ENCODE data around the gene PLEKHG2. TPM values are rescaled to one million over a fixed set of nuclear protein-coding genes. Genes with fewer than 3 reads are reported as not detected.

Gene PLEKHG2
- total and polyA plus RNA-seq, 4 donors: 2.1 to 4.5 (median 3.0) TPM

- no peak for TF ChIP-seq RAD21 (IDR thresholded peaks at IDR 0.05)
- no peak for TF ChIP-seq ZBTB33 (IDR thresholded peaks at IDR 0.05)
- TF ChIP-seq HNF4G (IDR thresholded peaks at IDR 0.05): no peak
Observed at GRCh38 chr19:39416152-39417120, 4.0 kb downstream of the PLEKHG2 start (continued).

GRCh38 chr19:39417463-39418181 lies 5.2 kb downstream of the PLEKHG2 start:
- 93% methylated on average over 30 of the region's 30 CpGs for WGBS
- Histone ChIP-seq H3K27me3 (ENCODE audit: control insufficient read depth in 4 of 4, insufficient read depth in 4 of 4, low read length in 3 of 4) (no peaks in the 10 kb centered on the region), H3K9me3 (ENCODE audit: control insufficient read depth in 4 of 4, low read length in 3 of 4) (no peaks in the 10 kb centered on the region), H3K4me3 (ENCODE audit: low read depth in 1 of 3, low read length in 3 of 3) (no peak overlapping the region), H3K9ac (ENCODE audit: low read depth in 1 of 2, low read length in 2 of 2) (no peak overlapping the region), H3K36me3 (ENCODE audit: control insufficient read depth in 4 of 4, insufficient read depth in 3 of 4, low read depth in 1 of 4, low read length in 3 of 4) (peaks cover 0 to 2% (median 0%) of the 10 kb centered on the region in 4 donors), H3K27ac (ENCODE audit: low read depth in 1 of 2, low read length in 2 of 2) (no peak overlapping the region), H3K4me1 (ENCODE audit: control insufficient read depth in 4 of 4, insufficient read depth in 4 of 4, low read length in 3 of 4) (peaks cover 0 to 11% (median 3%) of the 10 kb centered on the region in 4 donors)
- no peak for TF ChIP-seq HNF4A (conservative IDR thresholded peaks at IDR 0.05)
- no peak for TF ChIP-seq ATF3 (IDR thresholded peaks at IDR 0.05)
- no peak for TF ChIP-seq RAD21 (IDR thresholded peaks at IDR 0.05)
- TF ChIP-seq SP1 (IDR thresholded peaks at IDR 0.05): no peak
- TF ChIP-seq ZBTB33 (IDR thresholded peaks at IDR 0.05): no peak
- TF ChIP-seq YY1 (IDR thresholded peaks at IDR 0.05): no peak
- no peak for TF ChIP-seq JUND (IDR thresholded peaks at IDR 0.05)
- TF ChIP-seq HNF4G (IDR thresholded peaks at IDR 0.05): no peak
- TF ChIP-seq MAX (IDR thresholded peaks at IDR 0.05): no peak
- no peak for TF ChIP-seq FOXA2 (IDR thresholded peaks at IDR 0.05)
- TF ChIP-seq NR2F2 (IDR thresholded peaks at IDR 0.05): no peak
- TF ChIP-seq CTCF (IDR thresholded peaks at IDR 0.05; ENCODE audit: low read depth, low read length, missing input control): no peak
- TF ChIP-seq GABPA (IDR thresholded peaks at IDR 0.05 in 1 of 2, conservative IDR thresholded peaks at IDR 0.05 in 1 of 2): no peak
- no peak for TF ChIP-seq EGR1 (IDR thresholded peaks at IDR 0.05; ENCODE audit: low read depth in 2 of 2)
- TF ChIP-seq RXRA (IDR thresholded peaks at IDR 0.05): no peak
- no peak for TF ChIP-seq FOXA1 (IDR thresholded peaks at IDR 0.05)
- no peak for TF ChIP-seq TAF1 (conservative IDR thresholded peaks at IDR 0.05)
- DNase-seq (ENCODE audit: low spot score): no peak
